ENCODE data around the gene SERPINC1. TPM values are rescaled to one million over a fixed set of nuclear protein-coding genes. Genes with fewer than 3 reads are reported as not detected.
"Not testable (repeated sequence)": the region's sequence is repeated elsewhere in the genome, so short reads cannot be mapped to it uniquely, and the experiment has no call there.

The SERPINC1 gene
- total RNA-seq, 2 experiments from 2014 or later, result not detected

- ChIA-PET POLR2A (no interaction called here), CTCF (no interaction called here)
- Mint-ChIP-seq H3K4me1 (ENCODE audit: low read depth) (peaks cover 23% of the 10 kb centered on the region), H3K4me3 (no peak overlapping the region), H3K36me3 (ENCODE audit: low read depth) (peaks cover 30% of the 10 kb centered on the region), H3K27ac (no peak overlapping the region), H3K27me3 (no peaks in the 10 kb centered on the region), H3K9me3 (no peaks in the 10 kb centered on the region)
- DNase-seq, result no peak
- TF ChIP-seq CTCF (IDR thresholded peaks at IDR 0.05), result no peak
- intact Hi-C loops (cut with micrococcal nuclease), result no loop called here
- no peak for ATAC-seq
Measured at GRCh38 chr1:173887627-173888026, 29.5 kb downstream of the SERPINC1 start.

GRCh38 chr1:173886746-173887611 is 30.1 kb downstream of the SERPINC1 start:
- Mint-ChIP-seq H3K4me1 (ENCODE audit: low read depth) (peaks cover 23% of the 10 kb centered on the region), H3K4me3 (no peak overlapping the region), H3K27me3 (no peaks in the 10 kb centered on the region), H3K36me3 (ENCODE audit: low read depth) (peaks cover 30% of the 10 kb centered on the region), H3K9me3 (no peaks in the 10 kb centered on the region), H3K27ac (no peak overlapping the region)
- intact Hi-C loops (cut with micrococcal nuclease), result no loop called here
- DNase-seq (no peak), ATAC-seq (no peak)
- no peak for TF ChIP-seq CTCF (IDR thresholded peaks at IDR 0.05)
- POLR2A ChIA-PET, result no interaction called here
- CTCF ChIA-PET, result no interaction called here

- Mint-ChIP-seq H3K4me1 (ENCODE audit: low read depth) (peaks cover 23% of the 10 kb centered on the region), H3K27me3 (no peaks in the 10 kb centered on the region), H3K36me3 (ENCODE audit: low read depth) (peaks cover 27% of the 10 kb centered on the region), H3K9me3 (no peaks in the 10 kb centered on the region), H3K27ac (no peak overlapping the region), H3K4me3 (no peak overlapping the region)
- ATAC-seq (no peak), DNase-seq (no peak)
- intact Hi-C loops (cut with micrococcal nuclease), result no loop called here
- CTCF ChIA-PET, result no interaction called here
- no peak for TF ChIP-seq CTCF (IDR thresholded peaks at IDR 0.05)
- POLR2A ChIA-PET, result no interaction called here
Measured at GRCh38 chr1:173884701-173885100, 32.4 kb downstream of the SERPINC1 start.

- H3K4me3 Mint-ChIP-seq; intact Hi-C loops (cut with micrococcal nuclease); CTCF ChIA-PET; ATAC-seq; H3K4me1 Mint-ChIP-seq (ENCODE audit: low read depth); H3K9me3 Mint-ChIP-seq; POLR2A ChIA-PET; DNase-seq; H3K27me3 Mint-ChIP-seq; H3K27ac Mint-ChIP-seq: not testable (repeated sequence)
- peaks cover 25% of the 10 kb centered on the region for H3K36me3 Mint-ChIP-seq (ENCODE audit: low read depth)
Measured at GRCh38 chr1:173881117-173881516, 36.0 kb downstream of the SERPINC1 start.

GRCh38 chr1:173878251-173878650 is 38.9 kb downstream of the SERPINC1 start:
- Mint-ChIP-seq H3K27ac (no peak overlapping the region), H3K9me3 (no peaks in the 10 kb centered on the region), H3K36me3 (ENCODE audit: low read depth) (peaks cover 31% of the 10 kb centered on the region), H3K4me3 (no peak overlapping the region), H3K4me1 (ENCODE audit: low read depth) (peaks cover 2% of the 10 kb centered on the region), H3K27me3 (no peaks in the 10 kb centered on the region)
- ATAC-seq, result no peak
- no peak for TF ChIP-seq CTCF (IDR thresholded peaks at IDR 0.05)
- no peak for DNase-seq
- ChIA-PET POLR2A (interaction anchor here (1.7 kb wide), 1 partner anchor 10 kb away, joined by 8 read pairs; the partner anchor contains the start of genes GAS5 and ZBTB37), CTCF (no interaction called here)
- intact Hi-C loops (cut with micrococcal nuclease), result no loop called here
